NK-92 (cell line): ENCODE measurements around the gene C19orf73.
"Not testable (repeated sequence)": the region's sequence is repeated elsewhere in the genome, so short reads cannot be mapped to it uniquely, and the experiment has no call there.

Source experiments
- DNase-seq: peaks from one replicate; lab custom pipeline; 2025; ENCODE audit not compliant: unreplicated experiment; lab: John Stamatoyannopoulos, UW

Gene C19orf73

GRCh38 chr19:49123285-49123684, 4.3 kb upstream of the C19orf73 start:
- DNase-seq: not testable (repeated sequence)

DNA sequence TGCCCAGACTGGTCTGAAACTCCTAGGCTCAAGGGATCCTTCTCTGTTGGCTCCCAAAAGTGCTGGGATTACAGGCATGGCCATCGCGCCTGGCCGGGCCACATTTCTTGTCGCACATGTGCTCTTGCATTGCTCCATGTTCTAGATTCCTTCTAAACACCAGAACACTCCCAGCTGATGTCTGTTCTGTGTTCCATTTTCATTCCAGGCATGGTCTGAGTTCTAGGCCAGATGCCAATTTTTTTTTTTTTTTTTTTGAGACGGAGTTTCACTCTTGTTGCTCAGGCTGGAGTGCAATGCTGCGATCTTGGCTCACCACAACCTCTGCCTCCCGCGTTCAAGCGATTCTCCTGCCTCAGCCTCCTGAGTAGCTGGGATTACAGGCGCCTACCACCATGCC, 2.9 kb upstream of the C19orf73 start:
- not testable (repeated sequence) for DNase-seq

DNA sequence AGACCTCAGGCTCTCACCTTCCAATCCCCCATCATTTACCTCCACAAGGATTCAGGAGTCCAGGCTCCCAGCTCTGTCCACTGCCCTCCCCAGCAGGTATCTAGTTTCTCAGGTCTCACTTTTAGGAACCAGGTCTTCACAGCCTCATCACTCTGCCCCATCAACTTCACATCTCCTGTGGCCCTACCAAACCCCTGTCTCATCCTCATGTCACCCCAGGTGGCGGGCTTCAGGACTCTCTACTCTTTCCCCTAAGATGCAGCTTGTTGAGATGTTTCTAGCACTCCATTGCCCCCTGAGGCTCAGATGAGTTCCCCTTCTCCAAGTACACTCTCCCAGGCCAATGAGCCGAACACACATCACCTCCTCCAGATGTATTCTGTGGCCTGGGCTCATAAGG, 1.9 kb upstream of the C19orf73 start:
- no peak for DNase-seq

DNA sequence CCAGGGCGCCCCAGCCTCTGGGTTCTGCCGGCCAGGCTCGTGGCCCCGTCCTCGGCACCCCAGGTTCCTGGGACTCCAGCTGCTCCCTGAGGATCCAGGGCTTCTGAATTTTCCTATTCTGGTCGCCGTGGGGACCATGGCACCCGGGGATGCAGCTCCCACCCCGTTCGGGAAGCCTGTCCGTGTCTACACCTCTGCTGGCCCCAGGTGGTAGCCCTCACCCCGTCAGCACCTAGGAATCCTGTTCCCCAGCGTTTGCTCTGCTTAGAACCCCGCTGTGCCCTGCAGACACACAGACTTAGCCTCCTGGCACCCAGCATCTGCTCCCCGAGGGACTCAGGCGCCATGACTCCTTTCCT, 1.4 kb upstream of the C19orf73 start:
- no peak for DNase-seq

DNA sequence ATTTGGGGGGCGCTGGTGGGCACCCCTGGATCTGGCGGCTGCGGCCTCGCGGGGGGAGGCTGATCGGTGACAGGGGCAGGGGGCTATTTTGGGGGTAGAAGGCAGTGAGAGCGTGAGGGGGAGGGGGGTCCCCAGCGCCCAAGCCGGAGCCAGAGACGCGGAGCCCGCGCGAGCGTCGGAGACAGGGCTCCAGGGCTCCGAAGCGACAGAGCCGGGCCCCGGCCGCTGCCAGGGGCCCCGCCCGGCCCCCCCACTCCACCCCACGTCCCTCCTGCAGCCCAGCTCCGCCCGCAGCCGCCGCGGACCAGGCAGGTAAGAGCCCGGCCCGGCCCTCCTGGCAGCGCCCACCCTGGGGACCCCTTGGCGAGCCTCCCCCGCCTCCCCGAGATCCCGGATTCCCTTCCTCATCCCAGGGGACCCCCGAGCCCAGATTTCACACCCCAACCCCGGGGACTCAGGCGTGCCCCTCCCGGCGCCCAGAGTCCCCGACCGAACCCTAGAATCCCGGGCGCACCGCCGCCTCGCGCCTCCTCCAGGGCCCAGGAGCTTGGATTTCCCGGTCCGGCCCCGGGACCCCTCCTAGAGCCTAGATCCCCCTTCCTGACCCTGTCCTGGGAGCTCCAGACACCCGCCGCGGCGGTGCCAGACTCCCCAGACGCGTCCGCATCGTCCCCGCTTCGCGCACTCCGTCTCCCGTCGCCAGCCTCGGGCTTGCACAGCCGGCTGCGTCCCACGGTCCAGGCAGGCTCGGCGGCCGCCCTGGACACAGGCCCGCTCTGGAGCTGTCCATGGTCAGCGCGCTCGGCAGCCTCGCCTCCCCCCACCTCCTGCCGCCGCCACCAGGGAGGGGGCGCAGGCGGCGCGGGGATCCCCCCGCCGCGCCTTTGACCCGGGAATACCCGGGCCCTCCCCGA, 725 bp upstream of the C19orf73 start, which contains the start of gene PPFIA3:
TSS of gene PPFIA3 (plus strand) at position 134 of the 914 bp plus-strand sequence. CDS start 8,330 bp downstream, outside the sequence.
- no peak for DNase-seq

GRCh38 chr19:49117677-49118564, 1.0 kb downstream of the C19orf73 start:
- no peak for DNase-seq

- no peak for DNase-seq
Measured at GRCh38 chr19:49116544-49116943, 2.4 kb downstream of the C19orf73 start.

DNA sequence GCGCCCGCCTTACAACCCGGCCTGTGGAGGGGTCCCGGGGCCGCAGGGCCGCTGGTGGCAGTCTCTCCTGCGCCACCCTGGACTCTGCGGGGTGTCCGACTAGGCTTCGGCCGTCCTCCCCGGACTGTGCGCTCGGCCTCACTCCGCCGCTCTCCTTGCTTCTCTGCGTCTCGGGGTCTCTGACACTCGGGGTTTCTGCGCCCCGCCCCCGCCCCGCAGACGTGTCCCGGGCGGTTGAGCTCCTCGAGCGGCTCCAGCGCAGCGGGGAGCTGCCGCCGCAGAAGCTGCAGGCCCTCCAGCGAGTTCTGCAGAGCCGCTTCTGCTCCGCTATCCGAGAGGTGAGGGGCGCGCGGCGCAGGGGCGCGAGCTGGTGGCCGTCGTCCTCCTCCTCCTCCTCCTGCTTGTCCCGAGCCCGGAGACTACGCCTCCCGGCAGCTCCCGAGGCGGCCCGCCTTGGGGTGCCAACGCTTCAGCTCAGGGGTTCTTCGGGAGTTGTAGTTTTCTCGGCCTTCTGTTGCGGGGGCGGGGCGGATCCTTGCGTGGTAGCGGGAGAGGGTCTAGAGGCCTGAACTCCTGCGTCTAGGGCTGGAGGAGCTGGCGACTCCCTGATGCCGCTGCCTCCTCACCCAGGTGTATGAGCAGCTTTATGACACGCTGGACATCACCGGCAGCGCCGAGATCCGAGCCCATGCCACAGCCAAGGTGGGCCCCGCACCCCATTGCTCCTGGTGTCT, 4.1 kb downstream of the C19orf73 start:
- no peak for DNase-seq

DNA sequence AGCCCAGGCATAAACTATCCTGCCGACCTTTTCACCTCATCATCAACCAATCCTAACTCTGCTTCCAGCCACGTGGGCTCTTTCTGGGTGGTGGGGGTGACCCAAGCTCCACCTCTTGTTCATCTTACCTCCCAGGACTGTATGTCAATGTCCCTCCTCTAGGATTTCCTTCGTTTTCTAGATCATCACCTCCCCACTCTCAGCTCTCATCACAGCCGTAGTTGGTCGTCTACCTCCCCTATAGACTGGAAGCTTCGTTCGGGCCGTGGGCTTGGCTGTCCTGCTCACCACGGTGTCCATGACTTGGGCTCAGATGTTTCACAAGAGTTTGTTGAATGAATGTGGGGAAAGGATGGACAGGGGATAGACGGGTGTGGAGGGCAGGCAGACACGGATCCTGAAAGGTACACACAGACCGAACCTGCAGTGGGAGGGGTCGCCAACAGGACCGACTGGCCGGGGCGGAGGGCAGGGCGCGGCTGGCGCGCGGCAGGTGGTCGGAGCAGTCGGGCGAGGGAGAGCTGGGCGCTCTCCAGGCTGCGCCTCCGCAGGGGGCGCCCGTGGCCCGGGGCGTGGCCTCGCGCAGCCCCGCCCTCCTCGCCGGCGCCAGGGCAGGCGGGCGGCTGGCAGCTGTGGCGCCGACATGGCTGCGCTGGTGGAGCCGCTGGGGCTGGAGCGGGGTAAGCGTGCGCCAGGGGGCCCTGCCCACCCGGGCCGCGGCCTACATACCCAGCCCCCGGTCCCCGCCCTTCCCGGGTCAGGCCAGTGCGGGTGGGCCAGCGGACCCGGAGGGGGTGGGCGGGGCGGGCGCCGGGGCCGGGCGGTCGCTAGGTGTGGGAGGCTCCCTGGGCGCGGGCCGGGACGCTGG, 4.9 kb downstream of the C19orf73 start, which contains the start of gene LIN7B:
TSS of gene LIN7B (plus strand) at position 609 of the 868 bp plus-strand sequence. CDS start at position 644, 35 bp downstream.
- DNase-seq: no peak

DNA sequence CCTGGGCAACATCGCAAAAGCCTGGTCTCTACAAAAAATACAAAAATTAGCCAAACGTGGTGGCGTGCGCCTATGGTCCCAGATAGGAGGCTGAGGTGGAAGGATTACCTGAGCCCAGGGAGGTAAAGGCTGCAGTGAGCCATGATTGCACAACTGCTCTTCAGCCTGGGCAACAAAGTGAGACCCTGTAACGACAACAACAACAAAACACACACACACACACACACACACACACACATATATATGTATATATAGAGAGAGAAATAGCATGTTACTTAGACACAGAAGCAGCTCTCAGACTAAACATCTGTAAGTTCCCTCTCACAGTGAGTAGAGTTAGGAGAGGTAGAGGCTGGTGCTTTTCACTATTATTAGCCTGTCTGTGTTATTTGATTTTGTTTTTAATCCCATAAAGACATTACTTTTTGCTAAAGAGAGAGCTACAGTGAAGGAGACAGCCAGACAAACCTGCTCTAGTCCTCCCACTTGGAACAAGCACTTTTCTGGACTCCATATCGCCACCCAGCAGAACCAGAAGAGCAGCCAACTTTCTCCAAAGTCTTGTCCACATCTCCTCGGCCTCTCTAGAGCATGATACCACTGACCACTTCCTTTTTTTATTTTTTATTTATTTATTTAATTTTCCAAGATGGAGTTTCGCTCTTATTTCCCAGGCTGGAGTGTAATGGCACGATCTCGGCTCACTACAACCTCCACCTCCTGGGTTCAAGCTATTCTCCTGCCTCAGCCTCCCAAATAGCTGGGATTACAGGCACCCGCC, 7.5 kb downstream of the C19orf73 start:
- DNase-seq: no peak

DNA sequence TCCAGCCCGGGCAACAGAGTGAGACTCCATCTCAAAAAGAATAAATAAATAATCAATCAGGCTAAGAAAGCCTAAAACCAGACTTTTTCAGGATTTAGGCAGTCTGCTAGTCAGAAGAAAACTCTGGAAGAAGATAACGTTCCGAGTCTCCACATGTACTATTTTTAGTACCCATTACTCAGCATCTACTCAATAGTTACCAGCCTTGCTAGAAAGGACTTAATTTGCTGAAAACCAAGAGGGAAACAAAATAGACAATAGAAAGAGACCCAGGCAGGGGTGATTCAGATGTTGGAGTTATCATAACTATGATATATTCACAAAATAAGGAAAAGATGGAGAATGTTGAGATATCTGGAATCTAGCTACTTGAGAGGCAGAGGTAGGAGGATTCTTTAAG, 8.4 kb downstream of the C19orf73 start:
- no peak for DNase-seq

- no peak for DNase-seq
Measured at GRCh38 chr19:49109569-49110233, 9.2 kb downstream of the C19orf73 start.

DNA sequence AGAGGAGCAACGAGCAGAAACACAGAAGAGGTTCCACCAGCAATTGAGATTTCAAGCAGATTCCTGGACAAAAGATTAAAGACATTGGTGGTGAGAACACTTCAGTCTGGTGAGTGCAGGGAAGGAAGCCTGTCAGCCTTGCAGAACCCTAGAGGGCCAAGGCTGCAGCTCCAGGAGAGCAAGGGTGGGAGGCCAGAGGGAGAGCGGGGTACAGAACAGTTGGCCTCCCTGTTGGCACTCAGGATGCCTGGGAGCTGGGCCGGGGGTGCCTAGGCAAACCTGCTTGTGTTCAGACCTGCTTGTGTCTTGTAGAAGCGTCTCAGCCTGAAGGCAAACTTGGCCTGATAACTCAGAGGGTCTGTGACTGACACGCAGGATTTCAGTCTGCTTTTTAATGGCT, 9.9 kb downstream of the C19orf73 start:
- no peak for DNase-seq

- DNase-seq: no peak
Measured at GRCh38 chr19:49107625-49108459, 11.1 kb downstream of the C19orf73 start.

DNA sequence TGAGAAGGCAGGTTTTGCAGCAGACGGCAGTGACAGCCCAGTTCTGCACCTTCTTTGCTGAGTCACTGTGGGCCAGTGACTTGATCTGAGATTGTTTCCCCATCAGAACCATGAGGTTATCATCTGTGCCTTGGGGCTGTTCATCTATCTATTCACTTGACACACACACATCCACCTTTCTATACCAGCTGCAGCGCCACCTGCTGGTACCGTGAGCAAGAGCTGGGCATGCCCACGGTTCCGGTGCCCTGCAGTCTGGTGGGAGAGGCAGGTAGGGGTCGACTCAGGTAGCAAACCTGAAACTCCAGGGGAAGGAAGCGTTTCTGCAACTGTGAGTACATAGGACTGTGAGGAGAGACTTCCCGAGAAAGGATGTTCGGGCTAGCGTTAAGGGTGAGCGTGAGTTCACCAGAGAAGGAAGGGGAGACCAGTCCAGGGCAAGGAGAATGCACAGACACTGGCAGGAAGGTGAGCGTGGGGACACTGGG, 12.3 kb downstream of the C19orf73 start:
- DNase-seq: no peak

DNA sequence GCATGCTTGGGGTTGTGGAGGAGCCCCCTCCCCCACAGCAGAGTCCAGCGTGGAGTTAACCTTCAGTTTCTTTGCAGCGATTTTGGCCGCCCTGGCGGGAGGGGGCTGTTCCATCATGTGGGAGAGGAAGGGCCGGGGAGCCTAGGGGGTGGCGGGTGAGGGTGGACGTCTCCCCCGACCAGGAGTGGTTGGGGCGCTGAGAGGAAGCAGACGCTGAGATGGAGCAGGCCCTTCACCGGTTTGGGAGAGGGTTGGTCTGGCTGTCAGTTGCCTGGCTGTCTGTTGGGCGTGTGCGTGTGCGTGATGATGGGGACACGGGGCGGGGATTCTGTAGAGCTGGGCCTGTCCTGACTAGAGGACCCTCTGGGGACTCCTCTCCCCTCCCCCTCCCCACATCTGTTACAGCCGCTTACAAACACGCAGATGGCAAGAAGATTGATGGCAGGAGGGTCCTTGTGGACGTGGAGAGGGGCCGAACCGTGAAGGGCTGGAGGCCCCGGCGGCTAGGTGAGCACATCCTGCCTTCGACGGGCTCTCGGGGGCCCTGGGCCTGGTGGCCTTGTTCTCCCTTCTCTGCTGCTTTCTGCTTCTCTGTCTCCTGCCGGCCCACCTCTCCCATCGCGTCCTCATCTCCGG, 14.6 kb downstream of the C19orf73 start:
- no peak for DNase-seq
